K562 (cell line): ENCODE results near the gene GOLGB1.

Experiments used
- HDGF ChIP-seq: fragments of 450-650 bp; IDR thresholded peaks from 2 replicates; pipeline ENCODE4 v1.6.1; 2016
- JUNB ChIP-seq: fragments of 450-650 bp; formaldehyde crosslinking; conservative IDR thresholded peaks from 2 replicates; pipeline ENCODE4 v1.4.0; 2020; ENCODE audit warnings: mild to moderate bottlenecking
- POLR2A ChIP-seq: fragments of 450-650 bp; conservative IDR thresholded peaks from 2 replicates; pipeline ENCODE4 v1.6.1; 2016
- POLR2AphosphoS5 ChIP-seq: IDR thresholded peaks from 2 replicates; pipeline ENCODE4 v1.6.1; 2011; ENCODE audit warnings: mild to moderate bottlenecking, low read depth, low read length, moderate library complexity; ENCODE audit not compliant: control insufficient read depth, insufficient read depth
- POLR3A ChIP-seq: IDR thresholded peaks from 2 replicates; pipeline ENCODE4 v1.6.1; 2011; ENCODE audit warnings: borderline replicate concordance, mild to moderate bottlenecking, moderate library complexity; ENCODE audit not compliant: insufficient read length, insufficient read depth; ENCODE audit errors: extremely low read depth
- PTBP1 ChIP-seq: fragments of 200-400 bp; formaldehyde crosslinking; IDR thresholded peaks from 2 replicates; pipeline ENCODE4 v1.6.1; 2017; ENCODE audit warnings: low read depth, low read length
- SP1 ChIP-seq: sonication (generic); formaldehyde crosslinking; IDR thresholded peaks from 2 replicates; pipeline ENCODE4 v1.8.1; 2022; ENCODE audit warnings: mild to moderate bottlenecking, missing genetic modification reagents
- TBP ChIP-seq: optimal IDR thresholded peaks from 2 replicates; pipeline ENCODE3; 2011; ENCODE audit warnings: low read depth, low read length, improper control_type of control experiment
- TF ChIP-seq, protein P1 (sequence below), 3 experiments: IDR thresholded peaks in 2 of 3; conservative IDR thresholded peaks in 1 of 3; 2 replicates each; pipeline ENCODE4 v1.5.1; 2011 to 2012; ENCODE audit warnings: low read length in 3 of 3, mild to moderate bottlenecking in 3 of 3, control low read depth in 2 of 3, improper control_type of control experiment in 1 of 3, inconsistent platforms in 1 of 3, low read depth in 1 of 3, mixed read lengths in 1 of 3, moderate library complexity in 1 of 3; ENCODE audit not compliant: insufficient read depth in 2 of 3
- TF ChIP-seq, protein P2 (sequence below): sonication (generic); formaldehyde crosslinking; IDR thresholded peaks from 2 replicates; pipeline ENCODE4 v1.5.0; 2020; ENCODE audit warnings: missing genetic modification reagents

DNA sequence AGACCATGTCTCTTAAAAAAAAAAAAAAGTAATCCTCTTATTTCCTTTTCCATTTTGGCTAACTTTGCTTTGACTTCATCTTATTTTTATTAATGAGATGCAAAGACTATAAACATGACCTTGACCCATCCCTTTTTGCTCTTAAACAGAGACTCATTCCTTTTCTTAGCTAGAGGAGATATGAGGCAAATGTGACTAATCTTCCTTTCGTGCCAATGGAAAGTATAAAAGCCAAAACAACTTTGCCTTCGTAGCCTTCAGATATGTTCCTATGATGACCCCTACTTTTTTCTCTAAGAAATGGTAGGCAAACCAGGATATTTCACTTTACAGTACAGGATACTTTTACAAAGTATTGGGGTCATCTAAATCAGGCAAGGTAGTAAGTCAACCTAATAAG, 36.9 kb upstream of the GOLGB1 start:
- TF ChIP-seq, protein P1, sequence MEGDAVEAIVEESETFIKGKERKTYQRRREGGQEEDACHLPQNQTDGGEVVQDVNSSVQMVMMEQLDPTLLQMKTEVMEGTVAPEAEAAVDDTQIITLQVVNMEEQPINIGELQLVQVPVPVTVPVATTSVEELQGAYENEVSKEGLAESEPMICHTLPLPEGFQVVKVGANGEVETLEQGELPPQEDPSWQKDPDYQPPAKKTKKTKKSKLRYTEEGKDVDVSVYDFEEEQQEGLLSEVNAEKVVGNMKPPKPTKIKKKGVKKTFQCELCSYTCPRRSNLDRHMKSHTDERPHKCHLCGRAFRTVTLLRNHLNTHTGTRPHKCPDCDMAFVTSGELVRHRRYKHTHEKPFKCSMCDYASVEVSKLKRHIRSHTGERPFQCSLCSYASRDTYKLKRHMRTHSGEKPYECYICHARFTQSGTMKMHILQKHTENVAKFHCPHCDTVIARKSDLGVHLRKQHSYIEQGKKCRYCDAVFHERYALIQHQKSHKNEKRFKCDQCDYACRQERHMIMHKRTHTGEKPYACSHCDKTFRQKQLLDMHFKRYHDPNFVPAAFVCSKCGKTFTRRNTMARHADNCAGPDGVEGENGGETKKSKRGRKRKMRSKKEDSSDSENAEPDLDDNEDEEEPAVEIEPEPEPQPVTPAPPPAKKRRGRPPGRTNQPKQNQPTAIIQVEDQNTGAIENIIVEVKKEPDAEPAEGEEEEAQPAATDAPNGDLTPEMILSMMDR (IDR thresholded peaks at IDR 0.05 in 2 of 3, conservative IDR thresholded peaks at IDR 0.05 in 1 of 3; ENCODE audit: insufficient read depth in 2 of 3, low read depth in 1 of 3, low read length in 3 of 3): no peak
- TF ChIP-seq TBP (no peak), POLR2A (no peak), POLR3A (no peak), POLR2AphosphoS5 (no peak), PTBP1 (no peak), SP1 (CRISPR knock-in tag) (no peak), JUNB (no peak), HDGF (no peak)
- TF ChIP-seq, protein P2, sequence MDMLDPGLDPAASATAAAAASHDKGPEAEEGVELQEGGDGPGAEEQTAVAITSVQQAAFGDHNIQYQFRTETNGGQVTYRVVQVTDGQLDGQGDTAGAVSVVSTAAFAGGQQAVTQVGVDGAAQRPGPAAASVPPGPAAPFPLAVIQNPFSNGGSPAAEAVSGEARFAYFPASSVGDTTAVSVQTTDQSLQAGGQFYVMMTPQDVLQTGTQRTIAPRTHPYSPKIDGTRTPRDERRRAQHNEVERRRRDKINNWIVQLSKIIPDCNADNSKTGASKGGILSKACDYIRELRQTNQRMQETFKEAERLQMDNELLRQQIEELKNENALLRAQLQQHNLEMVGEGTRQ (CRISPR knock-in tag): no peak
